Cardiac fibroblast (primary cell): ENCODE results near the gene TMEM72.

Experiments
- DNase-seq, 2 donors: peaks; one replicate each; pipeline versions ENCODE4 v3.0.0 to v3.0.0-alpha.2; 2010; ENCODE audit warnings: low read depth in 2 of 2
- H3K4me3 ChIP-seq, 2 donors: replicated peaks in 1 of 2; 1 replicate in 1 of 2; 2 replicates in 1 of 2; pipeline ENCODE4 v1.5.1; 2011; ENCODE audit warnings: low read depth in 2 of 2, low read length in 2 of 2, mild to moderate bottlenecking in 2 of 2, moderate library complexity in 1 of 2
- CTCF ChIP-seq: IDR thresholded peaks from one replicate; pipeline ENCODE4 v1.5.1; 2011; ENCODE audit warnings: low read depth, mild to moderate bottlenecking, low read length, inconsistent platforms

The TMEM72 gene

GRCh38 chr10:44952779-44953231, 41.7 kb downstream of the TMEM72 start:
- no peak for DNase-seq
- H3K4me3 ChIP-seq: no peak overlapping the region
- TF ChIP-seq CTCF: no peak

GRCh38 chr10:44954042-44954441, 42.9 kb downstream of the TMEM72 start:
- DNase-seq: no peak
- H3K4me3 ChIP-seq: no peak overlapping the region
- TF ChIP-seq CTCF: no peak

GRCh38 chr10:44954962-44955361, 43.8 kb downstream of the TMEM72 start:
- DNase-seq: no peak
- no peak for TF ChIP-seq CTCF
- no peak overlapping the region for H3K4me3 ChIP-seq

- no peak for TF ChIP-seq CTCF
- no peak for DNase-seq
- no peak overlapping the region for H3K4me3 ChIP-seq
Observed at GRCh38 chr10:44955413-44956070, 44.4 kb downstream of the TMEM72 start.

- DNase-seq: no peak
- H3K4me3 ChIP-seq: no peak overlapping the region
- no peak for TF ChIP-seq CTCF
Observed at GRCh38 chr10:44956226-44956625, 45.1 kb downstream of the TMEM72 start.

GRCh38 chr10:44956717-44957706, 45.9 kb downstream of the TMEM72 start:
- no peak for TF ChIP-seq CTCF
- H3K4me3 ChIP-seq: no peak overlapping the region
- DNase-seq: no peak
